ENCODE data around the gene RNASE8.

Gene RNASE8

GRCh38 chr14:21074398-21075272, 17.0 kb downstream of the RNASE8 start:
- DNase-seq, result no peak

GRCh38 chr14:21075719-21076437, 18.3 kb downstream of the RNASE8 start:
- DNase-seq, result no peak

- no peak for DNase-seq
These were observed 20.1 kb downstream of the RNASE8 start for GRCh38 chr14:21077672-21078071.

GRCh38 chr14:21078287-21078686, 20.7 kb downstream of the RNASE8 start:
- no peak for DNase-seq

GRCh38 chr14:21078726-21079125, 21.1 kb downstream of the RNASE8 start:
- no peak for DNase-seq

GRCh38 chr14:21081521-21082142, 24.0 kb downstream of the RNASE8 start:
- no peak for DNase-seq

- no peak for DNase-seq
These were observed 26.1 kb downstream of the RNASE8 start for GRCh38 chr14:21083565-21084325.

GRCh38 chr14:21084396-21084795, 26.8 kb downstream of the RNASE8 start:
- no peak for DNase-seq

- DNase-seq, result no peak
These were observed 27.6 kb downstream of the RNASE8 start for GRCh38 chr14:21084998-21085853.

- no peak for DNase-seq
These were observed 29.3 kb downstream of the RNASE8 start for GRCh38 chr14:21086908-21087293.

GRCh38 chr14:21087294-21088091, 29.9 kb downstream of the RNASE8 start:
- DNase-seq, result peak; percentile 76

GRCh38 chr14:21088687-21089086, 31.1 kb downstream of the RNASE8 start:
- no peak for DNase-seq

GRCh38 chr14:21089271-21089670, 31.6 kb downstream of the RNASE8 start:
- no peak for DNase-seq

- DNase-seq, result no peak
These were observed 32.2 kb downstream of the RNASE8 start for GRCh38 chr14:21089877-21090193.

GRCh38 chr14:21090194-21090939, 32.7 kb downstream of the RNASE8 start:
- peak; percentile 28 for DNase-seq

GRCh38 chr14:21090940-21091663, 33.5 kb downstream of the RNASE8 start:
- DNase-seq, result no peak

- DNase-seq, result no peak
These were observed 34.2 kb downstream of the RNASE8 start for GRCh38 chr14:21091821-21092272.

- DNase-seq, result peak; percentile 94
These were observed 34.8 kb downstream of the RNASE8 start for GRCh38 chr14:21092273-21093011.

GRCh38 chr14:21093018-21093417, 35.4 kb downstream of the RNASE8 start:
- no peak for DNase-seq
